ENCODE measurements around the gene REPS1.

DNA sequence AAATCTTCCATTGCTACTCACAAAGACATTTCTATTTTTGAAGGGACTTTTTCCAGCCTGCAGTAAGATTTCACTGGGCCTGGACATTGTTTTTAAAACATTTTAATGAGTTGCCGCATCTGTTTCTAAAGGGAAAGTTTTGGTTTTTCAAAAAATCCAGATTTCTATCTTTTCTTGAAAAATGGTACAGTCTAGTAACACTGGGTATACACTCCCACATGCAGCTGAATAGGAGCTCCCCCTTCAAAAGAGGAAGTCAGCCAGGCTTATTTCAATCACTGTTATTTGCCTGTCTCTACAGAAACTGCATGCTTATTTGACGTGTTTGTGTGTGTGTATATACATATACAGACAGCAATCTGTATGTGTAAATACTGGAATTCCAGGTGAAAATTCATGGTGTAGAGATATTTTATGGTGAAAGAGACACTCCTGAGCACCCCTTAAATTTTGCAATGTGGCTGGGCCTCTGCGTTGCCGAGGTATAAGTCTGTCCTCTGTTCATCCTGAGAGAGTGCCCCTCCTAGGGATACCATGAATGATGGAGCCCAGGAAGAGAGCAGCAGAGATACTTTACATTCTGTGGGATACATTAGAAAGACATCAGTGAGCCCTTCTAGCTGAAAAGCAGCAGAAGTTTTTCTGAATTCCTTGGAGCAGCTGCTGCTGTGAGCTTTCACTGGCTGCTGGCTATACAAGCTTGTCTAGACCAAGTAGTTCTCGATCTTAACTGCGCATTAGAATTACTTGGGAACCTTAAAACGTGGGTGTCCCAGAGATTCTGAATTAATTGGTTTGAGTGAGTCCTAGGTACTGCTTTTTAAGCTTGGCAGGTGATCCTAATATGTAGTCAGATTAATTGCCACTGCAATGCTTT is 28.5 kb upstream of the REPS1 start:
- no peak for TF ChIP-seq SP1 (IDR thresholded peaks at IDR 0.05)
- TF ChIP-seq BHLHE40 (IDR thresholded peaks at IDR 0.05; ENCODE audit: borderline replicate concordance), result no peak
- TF ChIP-seq ARNT (IDR thresholded peaks at IDR 0.05), result no peak
- TF ChIP-seq ZNF384 (IDR thresholded peaks at IDR 0.05), result no peak
- TF ChIP-seq CTBP1 (IDR thresholded peaks at IDR 0.05; ENCODE audit: borderline replicate concordance), result no peak
- TF ChIP-seq FOXK2 (IDR thresholded peaks at IDR 0.05), result no peak
- TF ChIP-seq FOXM1 (IDR thresholded peaks at IDR 0.05; ENCODE audit: borderline replicate concordance), result no peak
- no peak for TF ChIP-seq FOXA1 (IDR thresholded peaks at IDR 0.05)
- no peak for TF ChIP-seq L3MBTL2 (conservative IDR thresholded peaks at IDR 0.05)
- no peak for TF ChIP-seq ELF4 (IDR thresholded peaks at IDR 0.05)
- no peak for TF ChIP-seq TARDBP (IDR thresholded peaks at IDR 0.05)

Measured in HEK293T (cell line).